ENCODE measurements around the gene PLXNA2. TPM values are rescaled to one million over a fixed set of nuclear protein-coding genes. Genes with fewer than 3 reads are reported as not detected.

Gene PLXNA2
- total RNA-seq, 1 experiment from 2014 or later = 0.89 TPM

DNA sequence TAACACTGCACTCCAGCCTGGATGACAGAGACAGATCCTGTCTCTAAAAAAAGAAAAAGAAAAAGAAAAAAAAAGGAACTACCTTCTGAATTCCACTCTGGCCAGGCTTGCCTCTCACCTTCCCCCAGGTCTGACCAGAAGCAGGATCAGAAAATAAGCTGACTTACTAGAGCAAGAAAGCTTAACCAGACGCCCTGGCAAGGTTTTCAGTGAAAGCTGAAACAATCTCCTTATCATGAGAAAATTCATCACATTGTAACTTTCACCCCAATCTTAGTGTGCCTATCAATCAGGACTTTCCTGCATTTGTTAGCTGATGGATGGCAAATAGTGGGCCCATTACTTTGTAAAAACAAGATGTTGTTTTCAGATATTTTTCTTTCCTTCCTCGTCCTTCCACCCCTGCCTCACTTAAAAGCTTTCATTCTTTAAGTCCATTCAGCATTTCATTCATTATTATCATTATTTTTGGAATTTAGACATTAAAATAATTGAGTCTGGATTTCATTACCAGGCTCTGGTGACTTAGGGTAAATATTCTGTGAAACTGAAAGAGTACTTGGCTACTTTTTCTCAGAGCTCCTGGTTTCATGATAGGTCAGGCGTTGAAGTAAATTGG, 236.8 kb downstream of the PLXNA2 start:
- ChIA-PET POLR2A (no interaction called here), RAD21 (ENCODE audit: low non-redundant PET in 1 of 2, low total read pairs in 2 of 2, uncharacterized antibody in 2 of 2, unreplicated experiment in 2 of 2) (no interaction called here), CTCF (interaction anchor here (0.9 to 1.8 kb wide), 4 partner anchors 10 to 237 kb away, joined by 3 to 9 read pairs (median 4); no protein-coding TSS in a partner anchor)
- ATAC-seq = no peak
- Histone ChIP-seq H3K36me3 (ENCODE audit: control insufficient read depth in 1 of 2, insufficient read depth in 2 of 2, low read length in 2 of 2) (no peaks in the 10 kb centered on the region), H3K79me2 (ENCODE audit: insufficient read depth, low read length) (no peaks in the 10 kb centered on the region), H3K9me3 (ENCODE audit: control insufficient read depth in 1 of 2, insufficient read depth in 1 of 2, low read depth in 1 of 2, low read length in 2 of 2) (no peaks in the 10 kb centered on the region), H2AFZ (ENCODE audit: low read depth, low read length, poor library complexity, severe bottlenecking) (no peak overlapping the region), H3K27me3 (ENCODE audit: insufficient read depth, low read length) (no peaks in the 10 kb centered on the region), H3K27ac (ENCODE audit: low read depth, low read length) (no peak overlapping the region), H3K9me2 (ENCODE audit: insufficient read depth) (no peaks in the 10 kb centered on the region), H4K20me1 (ENCODE audit: insufficient read depth) (no peaks in the 10 kb centered on the region), H3K4me3 (replicated peaks in 1 of 2; ENCODE audit: low read depth in 1 of 2, low read length in 2 of 2) (no peak overlapping the region), H3K9ac (ENCODE audit: low read length) (no peak overlapping the region), H3K4me2 (ENCODE audit: low read length) (peak overlapping the region; percentile 20; the same call in 1 of the 2 replicates), H3K4me1 (ENCODE audit: control insufficient read depth in 1 of 2, insufficient read depth in 2 of 2, low read length in 2 of 2) (peaks cover 0 to 15% of the 10 kb centered on the region in 2 experiments; a peak in 2 of 4 replicates)
- no peak for DNase-seq (ENCODE audit: low read depth, low spot score)
- no peak for TF ChIP-seq SIN3A (IDR thresholded peaks at IDR 0.05; ENCODE audit: low read depth)
- TF ChIP-seq ELF1 (IDR thresholded peaks at IDR 0.05; ENCODE audit: borderline replicate concordance, low read depth) = no peak
- no peak for TF ChIP-seq ZBTB33 (IDR thresholded peaks at IDR 0.05; ENCODE audit: extremely low read depth, insufficient replicate concordance, low read length)
- no peak for TF ChIP-seq MAX (IDR thresholded peaks at IDR 0.05)
- TF ChIP-seq, protein P1, sequence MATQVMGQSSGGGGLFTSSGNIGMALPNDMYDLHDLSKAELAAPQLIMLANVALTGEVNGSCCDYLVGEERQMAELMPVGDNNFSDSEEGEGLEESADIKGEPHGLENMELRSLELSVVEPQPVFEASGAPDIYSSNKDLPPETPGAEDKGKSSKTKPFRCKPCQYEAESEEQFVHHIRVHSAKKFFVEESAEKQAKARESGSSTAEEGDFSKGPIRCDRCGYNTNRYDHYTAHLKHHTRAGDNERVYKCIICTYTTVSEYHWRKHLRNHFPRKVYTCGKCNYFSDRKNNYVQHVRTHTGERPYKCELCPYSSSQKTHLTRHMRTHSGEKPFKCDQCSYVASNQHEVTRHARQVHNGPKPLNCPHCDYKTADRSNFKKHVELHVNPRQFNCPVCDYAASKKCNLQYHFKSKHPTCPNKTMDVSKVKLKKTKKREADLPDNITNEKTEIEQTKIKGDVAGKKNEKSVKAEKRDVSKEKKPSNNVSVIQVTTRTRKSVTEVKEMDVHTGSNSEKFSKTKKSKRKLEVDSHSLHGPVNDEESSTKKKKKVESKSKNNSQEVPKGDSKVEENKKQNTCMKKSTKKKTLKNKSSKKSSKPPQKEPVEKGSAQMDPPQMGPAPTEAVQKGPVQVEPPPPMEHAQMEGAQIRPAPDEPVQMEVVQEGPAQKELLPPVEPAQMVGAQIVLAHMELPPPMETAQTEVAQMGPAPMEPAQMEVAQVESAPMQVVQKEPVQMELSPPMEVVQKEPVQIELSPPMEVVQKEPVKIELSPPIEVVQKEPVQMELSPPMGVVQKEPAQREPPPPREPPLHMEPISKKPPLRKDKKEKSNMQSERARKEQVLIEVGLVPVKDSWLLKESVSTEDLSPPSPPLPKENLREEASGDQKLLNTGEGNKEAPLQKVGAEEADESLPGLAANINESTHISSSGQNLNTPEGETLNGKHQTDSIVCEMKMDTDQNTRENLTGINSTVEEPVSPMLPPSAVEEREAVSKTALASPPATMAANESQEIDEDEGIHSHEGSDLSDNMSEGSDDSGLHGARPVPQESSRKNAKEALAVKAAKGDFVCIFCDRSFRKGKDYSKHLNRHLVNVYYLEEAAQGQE (IDR thresholded peaks at IDR 0.05; ENCODE audit: low read depth) = no peak
- TF ChIP-seq SRF (IDR thresholded peaks at IDR 0.05; ENCODE audit: low read depth) = no peak
- TF ChIP-seq JUND (IDR thresholded peaks at IDR 0.05) = no peak
- TF ChIP-seq TCF7L2 (IDR thresholded peaks at IDR 0.05; ENCODE audit: borderline replicate concordance, extremely low read depth, insufficient read depth, insufficient read length) = no peak
- TF ChIP-seq SP1 (IDR thresholded peaks at IDR 0.05; ENCODE audit: low read depth) = no peak
- no peak for TF ChIP-seq POLR2AphosphoS5 (IDR thresholded peaks at IDR 0.05; ENCODE audit: low read depth, low read length)
- TF ChIP-seq, protein P2, sequence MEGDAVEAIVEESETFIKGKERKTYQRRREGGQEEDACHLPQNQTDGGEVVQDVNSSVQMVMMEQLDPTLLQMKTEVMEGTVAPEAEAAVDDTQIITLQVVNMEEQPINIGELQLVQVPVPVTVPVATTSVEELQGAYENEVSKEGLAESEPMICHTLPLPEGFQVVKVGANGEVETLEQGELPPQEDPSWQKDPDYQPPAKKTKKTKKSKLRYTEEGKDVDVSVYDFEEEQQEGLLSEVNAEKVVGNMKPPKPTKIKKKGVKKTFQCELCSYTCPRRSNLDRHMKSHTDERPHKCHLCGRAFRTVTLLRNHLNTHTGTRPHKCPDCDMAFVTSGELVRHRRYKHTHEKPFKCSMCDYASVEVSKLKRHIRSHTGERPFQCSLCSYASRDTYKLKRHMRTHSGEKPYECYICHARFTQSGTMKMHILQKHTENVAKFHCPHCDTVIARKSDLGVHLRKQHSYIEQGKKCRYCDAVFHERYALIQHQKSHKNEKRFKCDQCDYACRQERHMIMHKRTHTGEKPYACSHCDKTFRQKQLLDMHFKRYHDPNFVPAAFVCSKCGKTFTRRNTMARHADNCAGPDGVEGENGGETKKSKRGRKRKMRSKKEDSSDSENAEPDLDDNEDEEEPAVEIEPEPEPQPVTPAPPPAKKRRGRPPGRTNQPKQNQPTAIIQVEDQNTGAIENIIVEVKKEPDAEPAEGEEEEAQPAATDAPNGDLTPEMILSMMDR (IDR thresholded peaks at IDR 0.05 in 2 of 3, conservative IDR thresholded peaks at IDR 0.05 in 1 of 3; ENCODE audit: borderline replicate concordance in 1 of 3, insufficient read depth in 1 of 3, low read depth in 2 of 3, low read length in 2 of 3) = no peak
- TF ChIP-seq ZFX (IDR thresholded peaks at IDR 0.05) = no peak
- TF ChIP-seq RAD21 (IDR thresholded peaks at IDR 0.05; ENCODE audit: low read depth) = no peak
- no peak for TF ChIP-seq EGR1 (IDR thresholded peaks at IDR 0.05; ENCODE audit: low read depth)
- TF ChIP-seq ZNF274 (IDR thresholded peaks at IDR 0.05; ENCODE audit: low read depth, low read length) = no peak
- TF ChIP-seq CBX3 (IDR thresholded peaks at IDR 0.05; ENCODE audit: low read depth) = no peak
- TF ChIP-seq ATF3 (IDR thresholded peaks at IDR 0.05) = no peak
- no peak for TF ChIP-seq YY1 (IDR thresholded peaks at IDR 0.05; ENCODE audit: extremely low read depth, insufficient replicate concordance, low read depth, low read length)
- no peak for TF ChIP-seq FOSL1 (IDR thresholded peaks at IDR 0.05; ENCODE audit: low read depth)
- intact Hi-C loops (cut with micrococcal nuclease) = no loop called here
- BruUV-seq (replicated peaks) = no TSS peak

Measured in HCT116 (cell line).